HG03457 (cell line): ENCODE data around the gene SERAC1.
"Not testable (repeated sequence)": the region's sequence is repeated elsewhere in the genome, so short reads cannot be mapped to it uniquely, and the experiment has no call there.

Source experiments
- ATAC-seq: cut with Tn5 transposase; IDR thresholded peaks from one replicate; pipeline ENCODE4 v1.9.1; 2021; ENCODE audit warnings: moderate number of reproducible peaks; ENCODE audit not compliant: unreplicated experiment

Gene SERAC1

GRCh38 chr6:158174514-158174913 is 6.5 kb upstream of the SERAC1 start:
- no peak for ATAC-seq

- ATAC-seq = no peak
These were observed 6.0 kb upstream of the SERAC1 start for GRCh38 chr6:158174024-158174423.

- no peak for ATAC-seq
These were observed 3.9 kb upstream of the SERAC1 start for GRCh38 chr6:158172001-158172400.

- no peak for ATAC-seq
These were observed 2.6 kb upstream of the SERAC1 start for GRCh38 chr6:158170656-158171081.

GRCh38 chr6:158169634-158170033 is 1.6 kb upstream of the SERAC1 start:
- not testable (repeated sequence) for ATAC-seq

GRCh38 chr6:158165919-158166416 is 2.1 kb downstream of the SERAC1 start:
- no peak for ATAC-seq

- ATAC-seq = no peak
These were observed 3.4 kb downstream of the SERAC1 start for GRCh38 chr6:158164579-158165170.

GRCh38 chr6:158161566-158162254 is 6.4 kb downstream of the SERAC1 start:
- no peak for ATAC-seq

GRCh38 chr6:158160932-158161539 is 7.0 kb downstream of the SERAC1 start:
- ATAC-seq = no peak

GRCh38 chr6:158158748-158159147 is 9.3 kb downstream of the SERAC1 start:
- ATAC-seq = no peak

- no peak for ATAC-seq
These were observed 9.9 kb downstream of the SERAC1 start for GRCh38 chr6:158158123-158158522.

GRCh38 chr6:158157064-158157764 is 10.8 kb downstream of the SERAC1 start:
- ATAC-seq = no peak

- ATAC-seq = no peak
These were observed 13.2 kb downstream of the SERAC1 start for GRCh38 chr6:158154816-158155215.

GRCh38 chr6:158153576-158153975 is 14.5 kb downstream of the SERAC1 start:
- ATAC-seq = no peak

- no peak for ATAC-seq
These were observed 15.4 kb downstream of the SERAC1 start for GRCh38 chr6:158152659-158153058.

GRCh38 chr6:158152025-158152424 is 16.0 kb downstream of the SERAC1 start:
- ATAC-seq = not testable (repeated sequence)

GRCh38 chr6:158150701-158151100 is 17.4 kb downstream of the SERAC1 start:
- no peak for ATAC-seq

GRCh38 chr6:158149641-158150040 is 18.4 kb downstream of the SERAC1 start:
- ATAC-seq = no peak

GRCh38 chr6:158143700-158144099 is 24.4 kb downstream of the SERAC1 start:
- no peak for ATAC-seq

- no peak for ATAC-seq
These were observed 25.3 kb downstream of the SERAC1 start for GRCh38 chr6:158142789-158143188.

GRCh38 chr6:158131926-158132325 is 36.1 kb downstream of the SERAC1 start:
- no peak for ATAC-seq
